Adipose tissue (tissue), 3 donors: ENCODE data around the gene MRGPRG. TPM values are rescaled to one million over a fixed set of nuclear protein-coding genes. Genes with fewer than 3 reads are reported as not detected.

Experiments used
- H3K27ac ChIP-seq: one replicate; pipeline ENCODE4 v1.5.1; 2013; ENCODE audit warnings: low read depth, low read length
- WGBS, 3 donors: extraction: QIAGEN DNeasy Blood & Tissue Kit; methylation state at CpG; one replicate each; pipeline ENCODE4 v1.1.7; 2013; 5-methylcytosine and 5-hydroxymethylcytosine counted together
- polyA plus RNA-seq, 3 donors: library from polyadenylated mRNA; stranded (reverse); fragments of 200-250 nt; gene quantifications; one replicate each; pipeline ENCODE4 v1.2.3, GENCODE V29; 2013
- donor health status: healthy with polysubstance abuse.
- donor health status: Bipolar disorder and iron deficiency.
- donor health status: healthy.

The MRGPRG gene
- polyA plus RNA-seq, 3 donors = not detected

DNA sequence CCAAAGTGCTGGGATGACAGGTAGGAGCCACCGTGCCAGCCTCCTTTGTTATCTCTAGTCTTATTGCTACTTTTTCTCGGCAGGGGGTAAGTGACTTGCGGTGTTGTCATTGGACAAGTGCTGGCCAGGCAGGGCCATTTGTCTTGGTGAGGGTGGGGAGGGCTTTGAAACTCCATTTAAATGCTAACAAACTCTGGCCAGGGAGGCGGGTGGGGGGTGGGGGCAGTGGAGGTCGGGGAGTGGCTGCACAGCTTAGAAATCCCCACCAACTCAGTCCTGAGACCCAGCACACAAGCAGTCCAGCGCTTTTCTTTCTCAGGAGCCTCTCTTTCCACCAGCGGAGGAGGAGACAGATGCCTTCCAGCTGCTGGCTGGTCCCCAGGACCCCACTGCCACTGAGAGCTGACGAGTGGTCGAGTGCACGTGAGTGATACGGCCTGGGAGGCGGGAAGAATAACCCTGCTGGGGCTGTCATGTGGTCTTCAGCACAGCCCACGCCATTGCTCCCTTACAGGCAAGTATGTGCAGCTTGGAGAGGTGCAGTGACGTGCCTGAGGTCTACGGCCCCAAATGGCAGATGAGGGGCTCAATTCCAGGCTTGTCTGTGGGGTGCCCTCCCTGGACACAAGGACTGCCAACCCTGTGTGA lies 29.3 kb downstream of the MRGPRG start:
- no peak overlapping the region for H3K27ac ChIP-seq
- WGBS, 3 donors = 49 to 69% (median 66%) methylated on average over 15 of the region's 15 CpGs

DNA sequence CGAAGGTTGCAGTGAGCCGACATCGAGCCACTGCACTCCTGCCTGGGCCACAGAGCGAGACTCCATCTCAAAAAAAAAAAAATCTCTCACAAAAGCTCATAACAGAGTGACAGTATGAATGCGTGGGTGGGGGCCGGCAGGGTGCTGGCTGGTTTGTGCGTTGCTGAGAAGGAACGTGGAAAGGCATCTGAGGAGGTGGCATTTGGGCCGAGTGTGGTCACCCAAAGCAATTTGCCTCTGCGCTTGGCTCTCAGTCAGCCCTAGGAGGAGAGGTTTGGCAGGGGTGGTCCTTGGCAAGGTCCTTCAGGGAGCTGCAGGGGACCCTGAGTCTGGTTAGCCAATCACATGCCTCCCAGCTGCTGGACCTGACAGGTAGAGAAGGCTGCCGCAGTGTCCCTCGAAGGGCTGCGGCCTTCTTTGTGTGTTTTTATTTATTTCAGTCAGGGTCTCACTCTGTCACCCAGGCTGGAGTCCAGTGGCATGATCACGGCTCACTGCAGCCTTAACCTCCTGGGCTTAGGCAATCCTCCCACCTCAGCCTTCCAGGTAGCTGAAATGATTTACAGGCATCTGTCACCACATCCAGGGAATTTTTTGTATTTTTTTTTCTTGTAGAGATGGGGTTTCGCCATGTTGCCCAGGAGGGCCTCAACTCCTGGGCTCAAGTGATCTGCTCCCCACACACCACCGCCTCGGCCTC lies 30.0 kb downstream of the MRGPRG start:
- 81 to 92% (median 88%) methylated on average over 17 of the region's 17 CpGs for WGBS, 3 donors
- H3K27ac ChIP-seq = no peak overlapping the region

DNA sequence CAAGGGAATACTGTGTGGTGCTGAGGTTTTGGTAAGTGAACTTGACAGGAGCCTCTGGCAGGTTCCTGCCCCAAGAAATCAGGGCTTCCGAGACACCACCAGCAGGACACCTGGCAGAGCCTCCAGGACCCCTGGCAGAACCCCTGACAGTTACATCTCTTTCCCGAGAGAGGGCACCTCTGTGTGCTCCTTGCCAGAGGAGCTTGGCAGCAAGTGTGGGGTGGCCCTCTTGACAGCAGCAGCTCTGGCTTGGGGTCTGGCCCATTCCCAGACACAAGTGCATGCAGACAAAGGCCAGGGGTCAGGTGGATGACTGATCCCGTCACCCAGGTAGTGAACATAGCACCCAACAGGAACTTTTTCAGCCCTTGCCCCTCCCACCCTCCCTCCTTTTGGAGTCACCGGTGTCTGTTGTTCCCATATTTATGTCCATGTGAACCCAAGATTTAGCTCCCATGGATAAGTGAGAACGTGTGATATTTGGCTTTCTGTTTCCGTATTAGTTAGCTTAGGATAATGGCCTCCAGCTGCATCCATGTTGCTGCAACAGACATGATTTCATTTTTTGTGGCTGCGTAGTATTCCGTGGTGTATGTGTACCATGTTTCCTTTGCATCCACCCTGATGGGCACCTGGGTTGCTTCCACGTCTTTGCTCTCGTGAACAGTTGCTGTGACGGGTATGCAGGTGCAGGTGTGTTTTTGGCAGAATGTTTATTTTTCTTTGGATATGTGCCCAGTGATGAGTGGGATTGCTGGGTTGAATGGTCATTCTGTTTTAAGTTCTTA lies 32.3 kb downstream of the MRGPRG start:
- WGBS, 3 donors = 78 to 94% (median 86%) methylated on average over 11 of the region's 11 CpGs
- no peak overlapping the region for H3K27ac ChIP-seq

DNA sequence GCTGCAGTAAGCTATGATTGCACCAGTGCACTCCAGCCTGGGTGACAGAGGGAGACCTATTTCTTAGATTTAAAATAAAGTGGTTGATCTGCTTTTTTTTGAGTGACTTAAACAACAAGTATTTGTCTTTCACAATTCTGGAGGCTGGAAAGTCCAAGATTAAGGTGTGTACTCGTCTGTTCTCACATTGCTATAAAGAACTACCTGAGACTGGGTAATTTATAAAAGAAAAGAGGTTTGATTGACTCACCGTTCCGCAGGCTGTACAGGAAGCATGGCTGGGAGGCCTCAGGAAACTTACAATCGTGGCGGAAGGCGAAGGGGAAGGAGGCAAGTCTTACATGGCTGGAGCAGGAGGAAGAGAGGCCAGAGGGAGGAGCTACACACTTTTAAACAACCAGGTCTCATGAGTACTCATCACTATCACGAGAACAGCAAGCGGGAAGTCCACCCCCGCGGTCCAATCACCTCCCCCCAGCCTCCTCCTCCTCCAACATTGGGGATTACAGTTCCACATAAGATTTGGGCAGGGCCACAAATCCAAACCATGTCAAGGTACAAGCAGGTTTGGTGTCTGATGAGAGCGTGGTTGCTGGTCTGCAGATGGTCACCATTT lies 33.8 kb downstream of the MRGPRG start:
- 71 to 83% (median 73%) methylated on average over 11 of the region's 11 CpGs for WGBS, 3 donors
- no peak overlapping the region for H3K27ac ChIP-seq

DNA sequence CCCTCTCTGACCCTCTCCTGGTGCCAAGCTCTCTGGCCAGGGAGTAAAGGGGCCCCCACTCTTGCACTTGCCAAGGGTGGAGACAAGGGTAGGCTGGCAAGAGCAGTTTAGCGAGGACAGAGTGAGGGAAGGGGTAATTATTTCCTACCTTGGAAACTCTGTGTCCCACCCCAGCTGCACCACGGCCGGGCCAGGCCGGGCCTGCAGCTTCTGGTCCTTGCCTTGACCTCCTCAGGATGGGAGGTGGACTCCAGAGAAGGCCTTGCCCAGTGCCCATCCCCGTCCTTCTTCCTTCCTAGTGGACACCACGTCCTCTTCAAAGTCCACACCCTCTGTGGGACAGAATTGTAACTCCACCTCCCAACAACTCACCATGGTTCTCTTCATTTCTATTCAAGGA lies 35.1 kb downstream of the MRGPRG start:
- no peak overlapping the region for H3K27ac ChIP-seq
- 83 to 89% (median 86%) methylated on average over 6 of the region's 6 CpGs for WGBS, 3 donors

DNA sequence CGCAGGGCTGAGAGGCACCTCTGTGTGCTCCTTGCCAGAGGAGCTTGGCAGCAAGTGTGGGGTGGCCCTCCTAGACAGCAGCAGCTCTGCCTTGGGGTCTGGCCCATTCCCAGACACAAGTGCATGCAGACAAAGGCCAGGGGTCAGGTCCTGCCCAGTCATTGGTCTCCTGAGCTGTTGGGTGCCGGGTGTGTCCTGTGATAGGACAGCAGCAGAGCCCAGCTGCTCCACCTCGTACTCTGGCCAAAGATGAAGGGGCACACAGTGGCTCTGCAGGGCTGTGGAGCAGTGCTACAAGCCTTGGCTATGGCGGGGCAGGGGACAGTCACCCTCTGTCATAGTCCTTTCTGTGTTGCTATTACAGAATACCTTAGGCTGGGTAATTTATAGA lies 36.2 kb downstream of the MRGPRG start:
- 89 to 95% (median 90%) methylated on average over 4 of the region's 4 CpGs for WGBS, 3 donors
- no peak overlapping the region for H3K27ac ChIP-seq

GRCh38 chr11:3181725-3182461 lies 36.7 kb downstream of the MRGPRG start:
- H3K27ac ChIP-seq = no peak overlapping the region
- WGBS, 3 donors = 89 to 92% (median 90%) methylated on average over 12 of the region's 12 CpGs

DNA sequence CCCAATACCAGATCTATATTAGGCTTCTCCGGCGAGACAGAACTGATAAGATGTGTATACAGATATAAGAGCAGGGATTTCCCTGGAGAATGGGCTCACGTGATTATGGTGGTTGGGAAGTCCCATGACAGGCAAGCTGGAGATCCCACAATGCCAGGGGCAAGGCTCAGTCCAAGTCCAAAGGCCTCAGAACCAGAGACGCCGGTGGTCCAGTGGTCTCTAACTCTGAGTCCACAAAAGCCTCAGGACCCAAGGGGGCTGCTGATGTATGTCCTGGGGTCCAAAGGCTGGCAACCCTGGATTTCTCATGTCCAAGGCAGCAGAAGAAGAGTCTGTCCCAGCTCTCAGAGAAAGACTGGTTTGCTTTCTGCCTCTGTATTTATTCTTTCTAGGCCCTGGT lies 37.7 kb downstream of the MRGPRG start:
- H3K27ac ChIP-seq = no peak overlapping the region
- WGBS, 3 donors = 79 to 90% (median 81%) methylated on average over 5 of the region's 5 CpGs

DNA sequence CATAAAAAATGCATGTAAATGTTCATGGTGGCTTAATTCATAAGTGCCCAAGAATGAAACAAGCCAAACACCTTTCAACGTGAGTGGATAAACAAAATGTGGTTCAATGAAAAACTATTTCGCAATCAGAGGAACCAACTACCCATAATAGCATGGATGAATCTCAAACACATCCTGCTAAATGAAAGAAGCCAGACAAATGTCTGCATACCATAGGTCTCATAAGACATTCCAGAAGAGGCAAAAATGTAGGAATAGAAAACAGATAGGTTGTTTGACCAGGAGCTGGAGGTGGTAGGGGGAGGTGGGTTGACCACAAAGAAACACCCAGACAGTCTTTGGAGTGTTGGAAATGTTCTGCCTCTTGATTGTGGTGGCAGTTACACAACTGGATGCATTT lies 40.3 kb downstream of the MRGPRG start:
- WGBS, 3 donors = 51 to 54% (median 54%) methylated on average over 2 of the region's 2 CpGs
- H3K27ac ChIP-seq = no peak overlapping the region

DNA sequence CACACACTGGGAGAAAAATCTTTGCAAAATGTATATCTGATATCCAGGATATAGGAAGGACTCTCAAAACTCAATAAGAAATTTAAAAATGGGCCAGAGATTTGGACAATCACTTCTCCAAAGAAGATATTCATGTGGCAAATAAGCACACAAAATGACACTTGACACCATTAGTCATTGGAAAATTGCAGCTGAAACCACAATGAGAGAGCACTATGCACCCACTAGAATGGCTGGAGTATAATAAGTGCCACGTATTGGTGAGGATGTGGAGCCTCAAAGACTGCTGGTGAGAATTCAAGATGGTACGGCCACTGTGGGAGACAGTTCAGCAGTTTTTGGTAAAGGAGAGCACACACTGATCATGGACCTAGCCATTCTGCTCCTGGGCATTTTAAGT lies 40.7 kb downstream of the MRGPRG start:
- 69 to 74% (median 70%) methylated on average over 2 of the region's 2 CpGs for WGBS, 3 donors
- H3K27ac ChIP-seq = no peak overlapping the region

DNA sequence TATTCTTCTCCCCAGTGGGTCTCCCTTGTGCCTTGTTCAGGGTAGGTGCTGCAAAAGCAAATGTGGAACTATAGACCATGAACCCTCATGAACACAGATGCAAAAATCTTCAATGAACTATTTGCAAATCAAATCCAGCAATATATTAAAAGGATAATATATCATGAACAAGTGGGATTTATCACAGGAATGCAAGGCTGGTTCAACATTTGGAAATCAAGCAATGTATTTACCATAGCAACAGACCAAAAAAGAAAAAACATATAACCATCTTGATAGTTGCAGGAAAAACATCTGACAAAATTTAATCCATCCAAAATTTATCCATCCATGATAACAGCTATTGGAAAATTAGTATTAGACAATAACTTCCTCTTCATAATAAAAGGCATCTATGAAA lies 42.1 kb downstream of the MRGPRG start:
- H3K27ac ChIP-seq = no peak overlapping the region

- H3K27ac ChIP-seq = no peak overlapping the region
Measured at GRCh38 chr11:3175194-3175593, 43.4 kb downstream of the MRGPRG start.

DNA sequence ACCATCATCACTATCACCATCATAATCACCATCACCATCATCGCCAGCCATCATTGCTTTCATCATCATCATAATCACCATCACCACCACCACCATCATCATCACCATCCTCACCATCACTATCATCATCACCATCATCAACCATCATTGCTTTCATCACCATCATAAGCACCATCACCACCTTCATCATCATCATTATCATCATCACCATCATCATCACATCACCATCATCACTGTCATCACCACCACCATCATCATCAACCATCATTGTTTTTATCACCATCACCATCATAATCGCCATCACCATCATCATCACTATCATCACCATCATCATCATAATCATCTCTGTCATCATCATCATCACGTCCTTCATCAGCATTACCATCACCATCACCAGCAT lies 44.2 kb downstream of the MRGPRG start:
- H3K27ac ChIP-seq = no peak overlapping the region
- 85 to 99% (median 96%) methylated on average over 3 of the region's 3 CpGs for whole genome bisulfite sequencing, 3 donors

- 89 to 95% (median 93%) methylated on average over 2 of the region's 2 CpGs for WGBS, 3 donors
Measured at GRCh38 chr11:3173795-3174194, 44.8 kb downstream of the MRGPRG start.

GRCh38 chr11:3171931-3172560 lies 46.6 kb downstream of the MRGPRG start:
- 70 to 79% (median 71%) methylated on average over 12 of the region's 12 CpGs for WGBS, 3 donors
- no peak overlapping the region for H3K27ac ChIP-seq

More at GRCh38 chr11:3173795-3174194, 44.8 kb downstream of the MRGPRG start:
- no peak overlapping the region for H3K27ac ChIP-seq

DNA sequence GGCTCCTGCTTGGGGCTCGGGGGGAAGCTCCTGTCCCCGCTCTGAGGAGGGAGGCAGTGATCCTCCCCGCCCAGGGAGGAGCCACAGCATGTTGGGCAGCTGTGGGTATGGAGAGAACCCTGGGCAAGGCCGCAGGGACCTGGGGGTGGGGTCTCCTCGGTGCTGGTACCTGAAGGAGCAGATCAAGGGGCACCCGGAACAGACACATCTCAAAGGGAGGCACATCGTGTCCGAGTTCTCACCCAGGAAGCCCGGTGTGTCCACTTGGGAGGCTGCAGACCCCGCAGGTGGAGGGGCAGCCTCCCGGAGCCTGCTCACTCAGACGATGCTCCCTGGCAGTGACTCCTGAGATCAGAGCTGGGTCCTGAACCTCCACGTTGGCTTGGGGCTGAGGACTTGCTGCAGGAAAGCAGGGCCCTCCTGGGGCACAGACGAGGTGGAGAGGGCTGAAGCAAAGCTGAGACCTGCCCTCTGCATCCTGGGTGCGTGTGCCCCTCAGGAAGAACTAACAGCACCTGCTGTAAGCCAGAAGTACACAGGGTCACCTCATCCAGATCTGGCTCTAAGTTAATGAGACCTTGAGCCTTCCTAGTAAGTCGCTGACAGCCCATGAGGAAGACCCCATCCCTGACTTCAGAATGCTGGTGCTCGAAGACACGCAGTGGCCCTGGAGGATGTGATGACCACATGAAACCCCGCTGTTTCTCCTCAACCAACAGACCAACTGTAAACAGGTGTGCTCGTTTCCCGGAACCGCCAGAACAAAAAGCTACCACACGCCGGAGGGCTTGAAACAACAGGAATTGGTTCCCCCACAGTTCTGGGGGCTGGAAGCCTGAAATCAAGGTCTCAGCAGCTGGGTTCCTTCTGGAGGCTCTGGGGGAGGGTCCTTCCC lies 47.6 kb downstream of the MRGPRG start:
- H3K27ac ChIP-seq = no peak overlapping the region
- 76 to 86% (median 85%) methylated on average over 24 of the region's 24 CpGs for WGBS, 3 donors

DNA sequence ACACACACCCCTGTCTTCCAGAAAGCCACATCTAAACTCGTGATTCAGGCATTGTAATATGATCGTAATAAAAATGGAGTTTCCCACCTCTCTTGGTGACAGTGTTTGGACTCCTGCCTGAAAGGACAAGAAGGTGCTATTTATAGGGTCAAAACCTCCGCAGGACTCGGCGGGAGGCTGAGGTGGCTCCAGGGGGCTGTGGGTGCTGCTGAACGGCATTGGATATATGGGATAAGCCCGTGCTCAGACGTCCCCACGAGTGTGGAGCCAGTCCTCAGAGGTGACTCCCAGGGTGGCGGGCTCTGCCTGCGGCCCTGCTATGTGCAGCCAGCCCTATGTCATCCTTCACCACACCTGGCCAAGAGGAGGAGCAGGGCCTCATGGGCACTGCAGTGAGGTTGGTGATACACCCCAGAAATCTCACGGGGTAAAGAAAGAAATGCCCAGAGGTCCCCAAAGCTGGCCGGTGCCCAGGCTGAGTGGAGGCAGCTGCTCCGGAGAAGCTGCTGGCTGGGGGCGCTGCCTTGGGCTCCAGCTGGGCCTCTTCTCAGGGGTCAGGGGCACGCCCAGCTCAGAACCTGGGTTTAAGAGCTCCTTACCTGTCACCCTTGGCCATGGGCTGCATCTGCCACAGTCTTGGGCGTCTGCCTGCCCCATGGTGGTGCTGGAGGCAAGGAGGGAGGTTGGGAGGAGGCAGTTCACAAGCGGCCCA lies 48.4 kb downstream of the MRGPRG start:
- WGBS, 3 donors = 51 to 65% (median 59%) methylated on average over 18 of the region's 18 CpGs
- no peak overlapping the region for H3K27ac ChIP-seq
